Endothelial cell of umbilical vein (primary cell): ENCODE data around the gene DENND6A. TPM values are rescaled to one million over a fixed set of nuclear protein-coding genes. Genes with fewer than 3 reads are reported as not detected.

ENCODE experiments used
- BruUV-seq: library from RNA; stranded (reverse); fragments of 400-500 nt; replicated peaks from 2 replicates; lab custom pipeline; 2021; lab: Mats Ljungman, UMichigan
- CTCF ChIA-PET: fragments of 300-600, 350-600 bp; sonication (Branson Sonifier 250); formaldehyde crosslinking; loops from one replicate; lab custom pipeline; 2021; ENCODE audit warnings: antibody characterized with exemption, inconsistent platforms; lab: Charles Lee
- POLR2A ChIA-PET: fragments of 300-600, 350-600 bp; sonication (Branson Sonifier 250); formaldehyde crosslinking; loops from one replicate; lab custom pipeline; 2021; ENCODE audit warnings: antibody characterized with exemption, inconsistent platforms; lab: Charles Lee
- DNase-seq: peaks from one replicate; pipeline ENCODE4 v3.0.0-alpha.2; 2011; ENCODE audit warnings: low read depth, low spot score
- FAIRE-seq: peaks from 2 replicates; lab custom pipeline; 2011; peaks lifted over from hg19 to GRCh38; lab: Jason Lieb, UNC
- H2AFZ ChIP-seq: 2 replicates; pipeline ENCODE4 v1.6.0; 2012; ENCODE audit warnings: low read depth, low read length, control low read depth, inconsistent platforms
- H3K27ac ChIP-seq: 2 replicates; pipeline ENCODE4 v1.5.1; 2011; ENCODE audit warnings: low read depth, mild to moderate bottlenecking, control low read depth, low read length, moderate library complexity; ENCODE audit not compliant: insufficient read depth
- H3K27me3 ChIP-seq, 2 experiments: 2 replicates each; pipeline versions ENCODE4 v1.6.0 to v1.6.1; 2011; ENCODE audit warnings: low read length in 2 of 2, mixed read lengths in 1 of 2; ENCODE audit not compliant: control insufficient read depth in 2 of 2, insufficient read depth in 2 of 2
- H3K36me3 ChIP-seq, 2 experiments: 2 replicates in 1 of 2; 3 replicates in 1 of 2; pipeline ENCODE4 v1.5.1; 2011; ENCODE audit warnings: low read length in 2 of 2, mild to moderate bottlenecking in 1 of 2, moderate library complexity in 1 of 2; ENCODE audit not compliant: control insufficient read depth in 2 of 2, insufficient read depth in 2 of 2; ENCODE audit errors: extremely low read depth in 1 of 2
- H3K4me1 ChIP-seq: 3 replicates; pipeline ENCODE4 v1.5.1; 2011; ENCODE audit warnings: mild to moderate bottlenecking, low read length; ENCODE audit not compliant: control insufficient read depth, insufficient read depth; ENCODE audit errors: extremely low read depth
- H3K4me2 ChIP-seq: 2 replicates; pipeline ENCODE4 v1.6.1; 2011; ENCODE audit warnings: low read length, control low read depth, mixed read lengths; ENCODE audit not compliant: insufficient read depth
- H3K4me3 ChIP-seq, 3 experiments: fragments of 200-600 bp in 1 of 3; sonication (generic), shearing (Covaris generic) in 1 of 3; replicated peaks in 1 of 3; 2 replicates each; pipeline ENCODE4 v1.5.1; 2011 to 2016; ENCODE audit warnings: control low read depth in 3 of 3, low read length in 3 of 3, mild to moderate bottlenecking in 2 of 3, inconsistent platforms in 1 of 3, low read depth in 1 of 3, moderate library complexity in 1 of 3; ENCODE audit not compliant: insufficient read depth in 1 of 3
- H3K79me2 ChIP-seq: 2 replicates; pipeline ENCODE4 v1.6.0; 2012; ENCODE audit warnings: low read length, inconsistent platforms; ENCODE audit not compliant: control insufficient read depth, insufficient read depth
- H3K9ac ChIP-seq: replicated peaks from 2 replicates; pipeline ENCODE3; 2011; ENCODE audit warnings: low read length, control low read depth; ENCODE audit not compliant: insufficient read depth; ENCODE audit errors: extremely low read depth
- H3K9me1 ChIP-seq: replicated peaks from 3 replicates; pipeline ENCODE4 v1.6.0; 2011; ENCODE audit warnings: mild to moderate bottlenecking, low read length; ENCODE audit not compliant: control insufficient read depth, insufficient read depth; ENCODE audit errors: extremely low read depth
- H3K9me3 ChIP-seq: replicated peaks from 2 replicates; pipeline ENCODE4 v1.5.1; 2012; ENCODE audit warnings: low read length, inconsistent platforms; ENCODE audit not compliant: control insufficient read depth, insufficient read depth
- H4K20me1 ChIP-seq: replicated peaks from 2 replicates; pipeline ENCODE3; 2011; ENCODE audit warnings: mild to moderate bottlenecking, low read length; ENCODE audit not compliant: control insufficient read depth, insufficient read depth; ENCODE audit errors: extremely low read depth
- EZH2 ChIP-seq: IDR thresholded peaks from 2 replicates; pipeline ENCODE4 v1.6.1; 2012; ENCODE audit warnings: borderline replicate concordance, low read depth, mild to moderate bottlenecking, moderate library complexity, low read length, inconsistent platforms; ENCODE audit not compliant: severe bottlenecking
- FOS ChIP-seq: IDR thresholded peaks from 2 replicates; pipeline ENCODE4 v1.6.1; 2011; ENCODE audit warnings: mild to moderate bottlenecking, low read length, moderate library complexity, borderline replicate concordance; ENCODE audit not compliant: insufficient read depth
- GATA2 ChIP-seq: IDR thresholded peaks from 2 replicates; pipeline ENCODE4 v1.7.0; 2011; ENCODE audit warnings: low read depth, mild to moderate bottlenecking, moderate library complexity, mixed read lengths, low read length; ENCODE audit not compliant: insufficient read length, insufficient read depth
- JUN ChIP-seq: IDR thresholded peaks from 2 replicates; pipeline ENCODE4 v1.6.1; 2011; ENCODE audit warnings: borderline replicate concordance, low read depth; ENCODE audit not compliant: insufficient read length, insufficient read depth
- MYC ChIP-seq: IDR thresholded peaks from one replicate; pipeline ENCODE4 v1.6.1; 2011; ENCODE audit warnings: mild to moderate bottlenecking, low read depth, low read length
- POLR2AphosphoS5 ChIP-seq: IDR thresholded peaks from 2 replicates; pipeline ENCODE4 v1.6.1; 2012; ENCODE audit warnings: low read depth, mild to moderate bottlenecking, control low read depth, low read length, moderate library complexity; ENCODE audit not compliant: insufficient read depth
- dilution Hi-C: fragments of 300-500 bp; cut with MboI; formaldehyde crosslinking; loops from one replicate; pipeline ENCODE4 v1.15.0; 2019; ENCODE audit warnings: low sequenced_read_pairs; ENCODE audit not compliant: extremely low pct_ligation_motif_present
- intact Hi-C: fragments of 100-400 bp; cut with micrococcal nuclease; formaldehyde crosslinking; loops from one replicate; pipeline ENCODE4 v1.10.0; 2022
- polyA plus RNA-seq, 4 experiments: library from polyadenylated mRNA; depleted of rRNA in 3 of 4; stranded (reverse) in 3 of 4; unstranded in 1 of 4; fragments of >200 nt; gene quantifications; 2 replicates each; pipeline versions ENCODE4 v1.2.1 to v1.2.3, GENCODE V29; 2011 to 2012; ENCODE audit warnings: missing spikeins in 1 of 4
- total RNA-seq: library from RNA; stranded (reverse); gene quantifications from 2 replicates; pipeline ENCODE4 v1.2.3, GENCODE V29; 2021
- TF ChIP-seq, protein P1 (sequence below), 2 donors: IDR thresholded peaks; 1 replicate in 1 of 2; 2 replicates in 1 of 2; pipeline ENCODE4 v1.5.1; 2011; ENCODE audit warnings: low read length in 2 of 2, mild to moderate bottlenecking in 2 of 2, moderate library complexity in 2 of 2, control low read depth in 1 of 2, inconsistent platforms in 1 of 2, low read depth in 1 of 2; ENCODE audit not compliant: insufficient read depth in 1 of 2; ENCODE audit errors: extremely low read depth in 1 of 2
- TF ChIP-seq, protein P2 (sequence below): IDR thresholded peaks from 2 replicates; pipeline ENCODE4 v1.6.1; 2011; ENCODE audit not compliant: insufficient read depth, insufficient read length

DENND6A gene
- total and polyA plus RNA-seq, 2 donors (not counting 3 experiments of a cell fraction or from before 2014, with no cell fraction given): 12.7 to 25.0 TPM

- Histone ChIP-seq H3K9me3 (no peaks in the 10 kb centered on the region), H4K20me1 (no peaks in the 10 kb centered on the region), H3K4me2 (no peak overlapping the region), H3K9ac (no peak overlapping the region), H3K4me3 (no peak overlapping the region), H3K36me3 (peaks cover 0 to 2% of the 10 kb centered on the region in 2 experiments), H3K9me1 (no peaks in the 10 kb centered on the region), H2AFZ (no peak overlapping the region), H3K4me1 (peaks cover 4% of the 10 kb centered on the region), H3K79me2 (no peaks in the 10 kb centered on the region), H3K27me3 (no peaks in the 10 kb centered on the region), H3K27ac (no peak overlapping the region)
- FAIRE-seq (no peak), DNase-seq (no peak)
- dilution Hi-C loops: no loop called here
- TF ChIP-seq MYC (no peak), GATA2 (no peak), FOS (no peak), EZH2 (no peak), JUN (no peak), POLR2AphosphoS5 (no peak)
- TF ChIP-seq, protein P1, sequence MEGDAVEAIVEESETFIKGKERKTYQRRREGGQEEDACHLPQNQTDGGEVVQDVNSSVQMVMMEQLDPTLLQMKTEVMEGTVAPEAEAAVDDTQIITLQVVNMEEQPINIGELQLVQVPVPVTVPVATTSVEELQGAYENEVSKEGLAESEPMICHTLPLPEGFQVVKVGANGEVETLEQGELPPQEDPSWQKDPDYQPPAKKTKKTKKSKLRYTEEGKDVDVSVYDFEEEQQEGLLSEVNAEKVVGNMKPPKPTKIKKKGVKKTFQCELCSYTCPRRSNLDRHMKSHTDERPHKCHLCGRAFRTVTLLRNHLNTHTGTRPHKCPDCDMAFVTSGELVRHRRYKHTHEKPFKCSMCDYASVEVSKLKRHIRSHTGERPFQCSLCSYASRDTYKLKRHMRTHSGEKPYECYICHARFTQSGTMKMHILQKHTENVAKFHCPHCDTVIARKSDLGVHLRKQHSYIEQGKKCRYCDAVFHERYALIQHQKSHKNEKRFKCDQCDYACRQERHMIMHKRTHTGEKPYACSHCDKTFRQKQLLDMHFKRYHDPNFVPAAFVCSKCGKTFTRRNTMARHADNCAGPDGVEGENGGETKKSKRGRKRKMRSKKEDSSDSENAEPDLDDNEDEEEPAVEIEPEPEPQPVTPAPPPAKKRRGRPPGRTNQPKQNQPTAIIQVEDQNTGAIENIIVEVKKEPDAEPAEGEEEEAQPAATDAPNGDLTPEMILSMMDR (IDR thresholded peaks at IDR 0.05; ENCODE audit: extremely low read depth in 1 of 2, insufficient read depth in 1 of 2, low read depth in 1 of 2, low read length in 2 of 2): no peak
- TF ChIP-seq, protein P2, sequence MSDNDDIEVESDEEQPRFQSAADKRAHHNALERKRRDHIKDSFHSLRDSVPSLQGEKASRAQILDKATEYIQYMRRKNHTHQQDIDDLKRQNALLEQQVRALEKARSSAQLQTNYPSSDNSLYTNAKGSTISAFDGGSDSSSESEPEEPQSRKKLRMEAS: no peak
- intact Hi-C loops: no loop called here
- no TSS peak for BruUV-seq
- CTCF ChIA-PET: interaction anchor here (1.2 kb wide), 2 partner anchors 29 to 262 kb away, joined by 3 read pairs; no protein-coding TSS in a partner anchor
- POLR2A ChIA-PET: no interaction called here
Measured at GRCh38 chr3:57659004-57659673, 33.7 kb downstream of the DENND6A start.
